ENCODE measurements around the gene CYP26A1. TPM values are rescaled to one million over a fixed set of nuclear protein-coding genes. Genes with fewer than 3 reads are reported as not detected.
A peak's percentile ranks its signal among the peaks of the same experiment; 100 is the strongest.

CYP26A1 gene
- total RNA-seq, 1 donor from 2014 or later = not detected

GRCh38 chr10:93075369-93076221 is 1.9 kb downstream of the CYP26A1 start:
- Histone ChIP-seq H3K27me3 (peaks cover 63% of the 10 kb centered on the region), H3K9me3 (no peaks in the 10 kb centered on the region)

GRCh38 chr10:93076871-93077270 is 3.2 kb downstream of the CYP26A1 start:
- H3K9me3 ChIP-seq = no peaks in the 10 kb centered on the region
- ATAC-seq (no peak), DNase-seq (no peak)
- peaks cover 61% of the 10 kb centered on the region for H3K27me3 ChIP-seq
- intact Hi-C loops (cut with DNase I) = loop anchor here (10.0 kb wide), 1 partner anchor 218 kb away; no protein-coding TSS in a partner anchor
- H3K36me3 ChIP-seq = no peaks in the 10 kb centered on the region
- no peak for TF ChIP-seq CTCF (IDR thresholded peaks at IDR 0.05)
- H3K4me3 ChIP-seq = no peak overlapping the region
- no peak overlapping the region for H3K27ac ChIP-seq
- H3K4me1 ChIP-seq = peaks cover 36% of the 10 kb centered on the region

More at GRCh38 chr10:93075369-93076221, 1.9 kb downstream of the CYP26A1 start:
- ATAC-seq (no peak), DNase-seq (no peak)
- Histone ChIP-seq H3K4me3 (no peak overlapping the region), H3K4me1 (peaks cover 39% of the 10 kb centered on the region), H3K27ac (no peak overlapping the region), H3K36me3 (no peaks in the 10 kb centered on the region)
- TF ChIP-seq CTCF (IDR thresholded peaks at IDR 0.05) = no peak
- intact Hi-C loops (cut with DNase I) = loop anchor here (10.0 kb wide), 1 partner anchor 219 kb away; no protein-coding TSS in a partner anchor

GRCh38 chr10:93077860-93078337 is 4.2 kb downstream of the CYP26A1 start:
- Histone ChIP-seq H3K4me3 (no peak overlapping the region), H3K4me1 (peaks cover 26% of the 10 kb centered on the region), H3K36me3 (no peaks in the 10 kb centered on the region), H3K27ac (no peak overlapping the region), H3K27me3 (peaks cover 50% of the 10 kb centered on the region), H3K9me3 (no peaks in the 10 kb centered on the region)
- DNase-seq (no peak), ATAC-seq (no peak)
- intact Hi-C loops (cut with DNase I) = loop anchor here (10.0 kb wide), 1 partner anchor 217 kb away; no protein-coding TSS in a partner anchor
- no peak for TF ChIP-seq CTCF (IDR thresholded peaks at IDR 0.05)

- peaks cover 31% of the 10 kb centered on the region for H3K27me3 ChIP-seq
- H3K4me1 ChIP-seq = peaks cover 7% of the 10 kb centered on the region
- ATAC-seq = no peak
- no peak overlapping the region for H3K4me3 ChIP-seq
- no peak overlapping the region for H3K27ac ChIP-seq
- intact Hi-C loops (cut with DNase I) = loop anchor here (10.0 kb wide), 1 partner anchor 215 kb away; no protein-coding TSS in a partner anchor
- no peak for TF ChIP-seq CTCF (IDR thresholded peaks at IDR 0.05)
- no peak for DNase-seq
- no peaks in the 10 kb centered on the region for H3K36me3 ChIP-seq
- H3K9me3 ChIP-seq = no peaks in the 10 kb centered on the region
Measured at GRCh38 chr10:93079663-93080349, 6.1 kb downstream of the CYP26A1 start.

GRCh38 chr10:93080350-93081046 is 6.8 kb downstream of the CYP26A1 start:
- H3K4me1 ChIP-seq = peaks cover 5% of the 10 kb centered on the region
- no peak for DNase-seq
- peaks cover 24% of the 10 kb centered on the region for H3K27me3 ChIP-seq
- intact Hi-C loops (cut with DNase I) = no loop called here
- ATAC-seq = peak; percentile 90
- no peaks in the 10 kb centered on the region for H3K9me3 ChIP-seq
- H3K27ac ChIP-seq = no peak overlapping the region
- H3K36me3 ChIP-seq = no peaks in the 10 kb centered on the region
- no peak overlapping the region for H3K4me3 ChIP-seq
- peak; percentile 82 for TF ChIP-seq CTCF (IDR thresholded peaks at IDR 0.05)
